SW480 (cell line): ENCODE results near the gene BCAR1.
"Not testable (repeated sequence)": the region's sequence is repeated elsewhere in the genome, so short reads cannot be mapped to it uniquely, and the experiment has no call there.

ENCODE experiments used
- DNase-seq: peaks from one replicate; pipeline ENCODE4 v3.0.0-alpha.2; 2016; ENCODE audit warnings: low spot score

The BCAR1 gene

GRCh38 chr16:75225092-75225491 lies 26.3 kb downstream of the BCAR1 start:
- no peak for DNase-seq

- no peak for DNase-seq
Measured at GRCh38 chr16:75224306-75225082, 26.9 kb downstream of the BCAR1 start.

- not testable (repeated sequence) for DNase-seq
Measured at GRCh38 chr16:75223129-75223528, 28.3 kb downstream of the BCAR1 start.

GRCh38 chr16:75222271-75222783 lies 29.1 kb downstream of the BCAR1 start:
- no peak for DNase-seq

GRCh38 chr16:75219838-75220237 lies 31.6 kb downstream of the BCAR1 start:
- DNase-seq = no peak

- DNase-seq = no peak
Measured at GRCh38 chr16:75219088-75219487, 32.3 kb downstream of the BCAR1 start.

GRCh38 chr16:75218256-75219076 lies 33.0 kb downstream of the BCAR1 start, which contains the start of gene CTRB1:
Gene CTRB1, plus strand, starts transcription at chr16:75218988. Its CDS starts 20 bp downstream, at chr16:75219008.
- DNase-seq = no peak

- DNase-seq = no peak
Measured at GRCh38 chr16:75217389-75217851, 34.0 kb downstream of the BCAR1 start.

GRCh38 chr16:75216576-75216975 lies 34.8 kb downstream of the BCAR1 start:
- no peak for DNase-seq

- DNase-seq = no peak
Measured at GRCh38 chr16:75216127-75216526, 35.3 kb downstream of the BCAR1 start.

- DNase-seq = not testable (repeated sequence)
Measured at GRCh38 chr16:75211286-75211685, 40.1 kb downstream of the BCAR1 start.

- DNase-seq = no peak
Measured at GRCh38 chr16:75209944-75210343, 41.5 kb downstream of the BCAR1 start.

- DNase-seq = not testable (repeated sequence)
Measured at GRCh38 chr16:75209514-75209913, 41.9 kb downstream of the BCAR1 start.

- no peak for DNase-seq
Measured at GRCh38 chr16:75208861-75209505, 42.4 kb downstream of the BCAR1 start.

GRCh38 chr16:75208242-75208825 lies 43.1 kb downstream of the BCAR1 start:
- DNase-seq = no peak

GRCh38 chr16:75207831-75208230 lies 43.6 kb downstream of the BCAR1 start:
- DNase-seq = no peak

- DNase-seq = no peak
Measured at GRCh38 chr16:75206749-75207451, 44.5 kb downstream of the BCAR1 start, which contains the start of gene CTRB2. Gene CTRB2, minus strand, starts transcription at chr16:75207161. Its CDS starts 20 bp downstream, at chr16:75207141.

GRCh38 chr16:75205961-75206748 lies 45.3 kb downstream of the BCAR1 start:
- DNase-seq = not testable (repeated sequence)

- DNase-seq = not testable (repeated sequence)
Measured at GRCh38 chr16:75205438-75205837, 46.0 kb downstream of the BCAR1 start.

GRCh38 chr16:75204905-75205304 lies 46.5 kb downstream of the BCAR1 start:
- not testable (repeated sequence) for DNase-seq
